Keratinocyte (primary cell): ENCODE data around the gene ZNF777. TPM values are rescaled to one million over a fixed set of nuclear protein-coding genes. Genes with fewer than 3 reads are reported as not detected.

Experiments
- DNase-seq: peaks from one replicate; pipeline ENCODE4 v3.0.0-alpha.2; 2011; ENCODE audit warnings: low read depth, missing footprints, low spot score
- FAIRE-seq: peaks from 2 replicates; lab custom pipeline; 2011; peaks lifted over from hg19 to GRCh38; lab: Jason Lieb, UNC
- H2AFZ ChIP-seq: 2 replicates; pipeline ENCODE4 v1.6.0; 2012; ENCODE audit warnings: low read length, control low read depth, inconsistent platforms; ENCODE audit not compliant: control insufficient read depth
- H3K27ac ChIP-seq: 2 replicates; pipeline ENCODE4 v1.5.1; 2011; ENCODE audit warnings: low read length; ENCODE audit not compliant: control insufficient read depth, insufficient read depth
- H3K27me3 ChIP-seq: 3 replicates; pipeline ENCODE4 v1.6.0; 2011; ENCODE audit warnings: low read length; ENCODE audit not compliant: control insufficient read depth, insufficient read depth; ENCODE audit errors: extremely low read depth
- H3K36me3 ChIP-seq, 2 experiments: 2 replicates in 1 of 2; 3 replicates in 1 of 2; pipeline ENCODE4 v1.5.1; 2011; ENCODE audit warnings: low read length in 2 of 2, mild to moderate bottlenecking in 1 of 2; ENCODE audit not compliant: control insufficient read depth in 2 of 2, insufficient read depth in 2 of 2; ENCODE audit errors: extremely low read depth in 1 of 2
- H3K4me1 ChIP-seq: 3 replicates; pipeline ENCODE4 v1.5.1; 2011; ENCODE audit warnings: low read length; ENCODE audit not compliant: control insufficient read depth, insufficient read depth; ENCODE audit errors: extremely low read depth
- H3K4me2 ChIP-seq: 3 replicates; pipeline ENCODE4 v1.6.0; 2011; ENCODE audit warnings: low read depth, low read length; ENCODE audit not compliant: control insufficient read depth, insufficient read depth; ENCODE audit errors: extremely low read depth
- H3K4me3 ChIP-seq, 3 experiments: fragments of 200-600 bp in 1 of 3; sonication (generic) in 1 of 3; 2 replicates in 2 of 3; 3 replicates in 1 of 3; pipeline ENCODE4 v1.5.1; 2011 to 2016; ENCODE audit warnings: low read length in 3 of 3, mild to moderate bottlenecking in 3 of 3, control low read depth in 2 of 3, inconsistent platforms in 1 of 3, low read depth in 1 of 3, mixed read lengths in 1 of 3, mixed run types in 1 of 3, moderate library complexity in 1 of 3; ENCODE audit not compliant: control insufficient read depth in 2 of 3, insufficient read depth in 2 of 3; ENCODE audit errors: extremely low read depth in 1 of 3
- H3K79me2 ChIP-seq: 2 replicates; pipeline ENCODE4 v1.6.0; 2012; ENCODE audit warnings: low read length; ENCODE audit not compliant: control insufficient read depth, insufficient read depth
- H3K9ac ChIP-seq: 3 replicates; pipeline ENCODE4 v1.6.0; 2011; ENCODE audit warnings: low read length; ENCODE audit not compliant: control insufficient read depth, insufficient read depth; ENCODE audit errors: extremely low read depth
- H3K9me1 ChIP-seq: 3 replicates; pipeline ENCODE4 v1.6.0; 2011; ENCODE audit warnings: low read length; ENCODE audit not compliant: control insufficient read depth, insufficient read depth; ENCODE audit errors: extremely low read depth
- H3K9me3 ChIP-seq: 2 replicates; pipeline ENCODE4 v1.5.1; 2012; ENCODE audit warnings: low read depth, low read length; ENCODE audit not compliant: control insufficient read depth
- H4K20me1 ChIP-seq: 3 replicates; pipeline ENCODE4 v1.6.0; 2011; ENCODE audit warnings: low read length; ENCODE audit not compliant: control insufficient read depth, insufficient read depth; ENCODE audit errors: extremely low read depth
- CTCF ChIP-seq, 3 experiments: IDR thresholded peaks in 1 of 3; conservative IDR thresholded peaks in 1 of 3; optimal IDR thresholded peaks in 1 of 3; 2 replicates in 2 of 3; 3 replicates in 1 of 3; pipeline versions ENCODE3 to v1.5.1; 2011; ENCODE audit warnings: low read length in 3 of 3, mild to moderate bottlenecking in 3 of 3, moderate library complexity in 2 of 3, control low read depth in 1 of 3, inconsistent platforms in 1 of 3; ENCODE audit not compliant: insufficient read depth in 2 of 3; ENCODE audit errors: extremely low read depth in 1 of 3
- EZH2 ChIP-seq: IDR thresholded peaks from one replicate; pipeline ENCODE4 v1.6.1; 2012; ENCODE audit warnings: inconsistent platforms, mild to moderate bottlenecking, low read length, moderate library complexity
- dilution Hi-C: fragments of 300-500 bp; cut with MboI; formaldehyde crosslinking; loops from one replicate; pipeline ENCODE4 v1.7.0; 2020; ENCODE audit warnings: low sequenced_read_pairs; ENCODE audit not compliant: extremely low pct_ligation_motif_present
- polyA plus RNA-seq, 5 experiments: library from polyadenylated mRNA; depleted of rRNA in 3 of 5; stranded (reverse) in 3 of 5; stranded (forward) in 1 of 5; unstranded in 1 of 5; fragments of >200 nt; gene quantifications; 1 replicate in 1 of 5; 2 replicates in 3 of 5; 3 replicates in 1 of 5; pipeline versions ENCODE4 v1.2.1 to v1.2.3, GENCODE V29; 2011 to 2012; ENCODE audit warnings: missing spikeins in 2 of 5, low read depth in 1 of 5, low replicate concordance in 1 of 5

Gene ZNF777
- polyA plus RNA-seq, 1 donor (not counting 4 experiments of a cell fraction or from before 2014, with no cell fraction given) = 4.8 TPM

DNA sequence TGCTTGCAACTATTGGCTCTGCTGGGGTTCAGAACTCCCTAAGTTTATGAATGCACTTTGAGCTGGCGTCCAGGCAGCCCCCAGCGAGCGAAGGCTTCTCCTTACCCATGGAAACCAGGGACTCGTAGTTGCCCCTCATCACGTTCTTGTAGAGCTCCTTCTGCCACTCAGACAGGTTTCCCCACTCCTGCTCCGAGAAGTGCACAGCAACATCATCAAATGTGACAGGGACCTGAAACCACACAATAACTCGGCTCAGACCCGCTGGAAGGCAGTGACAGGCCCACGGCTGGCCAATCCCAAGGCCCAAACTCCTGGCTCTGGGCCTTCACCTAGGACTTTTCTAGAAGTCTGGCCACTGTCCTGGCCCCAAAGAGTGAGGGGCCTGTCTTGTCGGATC is 6.9 kb downstream of the ZNF777 start:
- Histone ChIP-seq H3K27me3 (no peaks in the 10 kb centered on the region), H3K4me1 (peaks cover 6% of the 10 kb centered on the region), H3K9ac (no peak overlapping the region), H3K36me3 (peaks cover 30 to 33% of the 10 kb centered on the region in 2 experiments), H3K27ac (no peak overlapping the region), H4K20me1 (no peaks in the 10 kb centered on the region), H3K4me2 (no peak overlapping the region), H3K9me1 (no peaks in the 10 kb centered on the region), H2AFZ (no peak overlapping the region), H3K79me2 (peaks cover 31% of the 10 kb centered on the region), H3K4me3 (no peak overlapping the region), H3K9me3 (no peaks in the 10 kb centered on the region)
- DNase-seq (no peak), FAIRE-seq (no peak)
- dilution Hi-C loops = no loop called here
- no peak for TF ChIP-seq CTCF (optimal IDR thresholded peaks at IDR 0.05 in 1 of 3, IDR thresholded peaks at IDR 0.05 in 1 of 3, conservative IDR thresholded peaks at IDR 0.05 in 1 of 3; ENCODE audit: extremely low read depth in 1 of 3, insufficient read depth in 2 of 3, low read length in 3 of 3)
- no peak for TF ChIP-seq EZH2

DNA sequence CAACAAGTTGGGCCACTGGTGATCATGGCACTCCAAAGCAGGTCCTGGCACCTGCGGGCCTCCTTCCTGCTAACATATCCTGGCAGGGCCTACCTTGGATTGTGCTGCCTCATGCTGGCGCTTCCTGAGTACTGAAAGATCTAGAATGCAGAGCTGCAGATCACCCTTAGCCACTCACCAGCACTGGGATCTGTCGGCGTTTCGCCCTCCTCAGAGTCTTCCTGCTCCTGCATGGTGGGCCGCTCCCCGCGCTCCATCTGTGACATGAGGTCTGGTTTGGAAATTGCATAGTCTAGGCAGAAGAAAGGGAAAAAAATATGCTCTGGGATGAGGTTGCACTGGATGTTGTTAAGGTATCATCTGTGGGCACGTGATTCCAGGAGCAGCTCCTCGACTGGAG is 10.0 kb downstream of the ZNF777 start:
- Histone ChIP-seq H3K36me3 (peaks cover 34 to 39% of the 10 kb centered on the region in 2 experiments), H2AFZ (no peak overlapping the region), H3K9me3 (no peaks in the 10 kb centered on the region), H3K27ac (no peak overlapping the region), H3K4me1 (no peaks in the 10 kb centered on the region), H3K4me2 (no peak overlapping the region), H3K79me2 (peaks cover 8% of the 10 kb centered on the region), H3K4me3 (no peak overlapping the region), H3K27me3 (no peaks in the 10 kb centered on the region), H3K9ac (no peak overlapping the region), H4K20me1 (no peaks in the 10 kb centered on the region), H3K9me1 (peaks cover 3% of the 10 kb centered on the region)
- TF ChIP-seq CTCF (optimal IDR thresholded peaks at IDR 0.05 in 1 of 3, IDR thresholded peaks at IDR 0.05 in 1 of 3, conservative IDR thresholded peaks at IDR 0.05 in 1 of 3; ENCODE audit: extremely low read depth in 1 of 3, insufficient read depth in 2 of 3, low read length in 3 of 3) = no peak
- TF ChIP-seq EZH2 = no peak
- no peak for FAIRE-seq
- dilution Hi-C loops = no loop called here
- no peak for DNase-seq
